AG04449 (cell line): Measurements from ENCODE around the gene GRM4.

Experiments used
- CTCF ChIA-PET: fragments of 350-600 bp; formaldehyde crosslinking; extraction: SDS; loops from one replicate; lab custom pipeline; 2021; ENCODE audit warnings: antibody characterized with exemption; lab: Yijun Ruan, JAX
- POLR2A ChIA-PET: fragments of 400-600, 350-600 bp; formaldehyde crosslinking; extraction: SDS; loops from one replicate; lab custom pipeline; 2020; ENCODE audit warnings: antibody characterized with exemption, inconsistent platforms; lab: Yijun Ruan, JAX
- DNase-seq: peaks from one replicate; pipeline ENCODE4 v3.0.0-alpha.2; 2010; ENCODE audit warnings: low read depth, low spot score
- H3K4me3 ChIP-seq: 2 replicates; pipeline ENCODE4 v1.5.1; 2011; ENCODE audit warnings: low read depth, mild to moderate bottlenecking, control low read depth, low read length
- CTCF ChIP-seq: IDR thresholded peaks from one replicate; pipeline ENCODE4 v1.5.1; 2011; ENCODE audit warnings: mild to moderate bottlenecking, moderate library complexity, low read length, control low read depth, inconsistent platforms; ENCODE audit not compliant: insufficient read depth; ENCODE audit errors: missing control alignments

The GRM4 gene

DNA sequence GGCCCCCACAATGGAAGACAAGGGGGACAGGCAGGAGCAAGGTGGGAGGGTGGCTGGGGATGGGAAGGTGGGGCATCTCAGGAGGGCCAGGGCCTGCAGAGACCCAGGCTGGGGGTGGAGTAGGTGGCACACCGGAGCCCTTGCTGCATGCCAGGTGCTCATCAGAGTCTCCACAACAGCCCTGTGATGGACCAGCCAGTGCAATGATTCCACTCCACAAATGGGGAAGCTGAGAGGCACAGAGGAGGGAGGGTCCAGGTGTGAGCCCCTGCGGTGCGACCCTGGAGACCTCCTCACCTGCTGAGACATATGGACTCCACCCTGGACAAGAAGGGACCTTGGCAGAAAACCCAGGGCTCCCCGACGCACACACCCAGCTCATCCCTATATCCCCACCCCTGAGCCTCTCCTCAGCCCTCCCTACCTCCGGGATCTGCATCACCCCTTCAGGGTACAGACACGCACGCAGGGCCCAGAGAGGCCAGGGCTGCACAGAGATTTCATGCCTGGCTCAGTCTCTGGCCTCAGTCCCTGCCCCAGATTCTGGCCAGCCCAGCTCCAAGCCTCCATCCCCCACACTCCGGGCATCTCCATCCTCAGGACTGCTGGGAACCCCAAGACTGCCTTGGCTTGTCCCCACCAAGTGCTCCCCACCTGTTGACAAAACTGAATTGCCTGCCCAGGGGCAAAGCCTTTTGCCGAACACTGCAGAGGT, 7.1 kb upstream of the GRM4 start:
- ChIA-PET CTCF (interaction anchor here (0.7 to 4.4 kb wide), 10 partner anchors 10 to 565 kb away, joined by 3 to 57 read pairs (median 3); partner anchors contain the start of gene UQCC2), POLR2A (no interaction called here)
- no peak for DNase-seq
- H3K4me3 ChIP-seq: no peak overlapping the region
- TF ChIP-seq CTCF: no peak

DNA sequence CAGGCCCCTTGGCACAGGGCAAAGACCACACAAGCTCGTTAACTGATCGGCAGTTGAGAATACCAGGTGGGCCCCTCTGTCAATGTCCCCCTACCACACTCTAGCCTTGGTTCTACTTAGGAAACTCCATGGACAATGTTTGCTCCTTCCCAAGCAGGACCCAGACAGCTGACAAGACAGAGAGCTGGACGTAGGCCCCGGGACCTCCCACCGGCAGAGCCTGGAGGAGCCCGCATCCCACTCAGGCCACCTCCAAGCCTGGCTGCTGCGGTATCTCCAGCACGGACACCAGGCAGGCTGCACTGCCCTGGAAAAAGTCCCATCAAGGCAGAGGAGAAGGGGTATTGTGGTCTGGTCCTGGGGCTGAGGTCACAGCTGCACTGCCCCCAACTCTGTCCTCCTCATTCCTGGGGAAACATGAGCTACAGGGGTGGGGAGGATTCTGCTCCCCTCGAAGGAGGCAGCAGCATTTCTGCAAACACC, 6.2 kb upstream of the GRM4 start:
- no peak overlapping the region for H3K4me3 ChIP-seq
- TF ChIP-seq CTCF: no peak
- CTCF ChIA-PET: interaction anchor here (0.7 to 3.1 kb wide), 9 partner anchors 9 to 565 kb away, joined by 3 to 20 read pairs (median 3); partner anchors contain the start of gene UQCC2
- DNase-seq: no peak
- POLR2A ChIA-PET: no interaction called here

DNA sequence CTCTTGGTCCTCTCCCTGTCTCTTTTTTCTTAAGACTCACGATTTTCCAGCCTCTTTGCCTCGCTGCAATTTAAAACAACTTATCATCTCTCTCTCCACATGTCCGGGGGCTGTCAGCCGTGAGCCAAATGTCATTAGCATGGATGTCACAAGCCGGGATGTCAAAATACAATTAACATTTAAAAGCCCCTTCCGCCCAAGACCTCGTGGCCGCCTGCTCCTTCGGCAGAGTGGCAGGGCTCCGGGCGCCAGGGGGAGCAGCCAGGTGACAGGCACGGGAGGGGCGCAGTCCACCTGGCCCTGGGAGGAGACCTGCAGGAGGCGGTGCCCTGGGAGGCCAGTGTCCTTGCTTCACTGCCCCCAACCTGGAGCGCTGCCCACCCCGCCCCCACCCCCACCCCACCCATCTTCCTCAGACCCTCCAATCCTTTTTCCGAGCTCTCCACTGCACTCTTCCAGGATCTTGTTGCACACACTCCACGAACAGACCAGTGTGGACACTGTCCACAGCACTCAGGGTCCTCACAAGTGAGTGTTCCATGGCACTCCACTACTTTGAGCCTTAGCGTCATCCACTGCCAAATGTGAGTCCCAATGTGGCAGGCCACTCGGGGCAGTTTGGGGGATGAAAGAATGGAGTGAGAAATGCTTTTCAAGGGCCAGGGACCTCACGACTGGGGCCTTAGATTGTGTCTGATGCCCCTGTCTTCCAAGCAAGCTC, 5.6 kb upstream of the GRM4 start:
- POLR2A ChIA-PET: no interaction called here
- CTCF ChIA-PET: interaction anchor here (1.0 to 3.1 kb wide), 5 partner anchors 8 to 440 kb away, joined by 3 to 20 read pairs (median 3); partner anchors contain the start of gene UQCC2
- DNase-seq: no peak
- no peak overlapping the region for H3K4me3 ChIP-seq
- no peak for TF ChIP-seq CTCF

GRCh38 chr6:34150766-34151165, 4.9 kb upstream of the GRM4 start:
- ChIA-PET CTCF (interaction anchor here (2.3 to 3.1 kb wide), 2 partner anchors 407 to 440 kb away, joined by 9 to 11 read pairs; partner anchors contain the start of gene UQCC2), POLR2A (no interaction called here)

GRCh38 chr6:34149831-34150400, 4.0 kb upstream of the GRM4 start:
- ChIA-PET CTCF (interaction anchor here (0.8 to 3.1 kb wide), 4 partner anchors 12 to 439 kb away, joined by 3 to 11 read pairs (median 6); partner anchors contain the start of gene UQCC2), POLR2A (no interaction called here)
- TF ChIP-seq CTCF: no peak
- H3K4me3 ChIP-seq: no peak overlapping the region
- DNase-seq: no peak

More at GRCh38 chr6:34150766-34151165, 4.9 kb upstream of the GRM4 start:
- DNase-seq: no peak
- H3K4me3 ChIP-seq: no peak overlapping the region
- no peak for TF ChIP-seq CTCF
